Activated CD4-positive, alpha-beta T cell treated with anti-CD3 and anti-CD28 coated beads, Interleukin-2, amount 50 U/mL, for 48 hours (primary cell): Measurements from ENCODE around the gene RNU6-8.

Source experiments
- DNase-seq, 2 experiments: peaks; one replicate each; pipeline ENCODE4 v3.0.0-alpha.2; 2020

Gene RNU6-8

GRCh38 chr14:32202491-32202997 is 525 bp downstream of the RNU6-8 start:
- no peak for DNase-seq

DNA sequence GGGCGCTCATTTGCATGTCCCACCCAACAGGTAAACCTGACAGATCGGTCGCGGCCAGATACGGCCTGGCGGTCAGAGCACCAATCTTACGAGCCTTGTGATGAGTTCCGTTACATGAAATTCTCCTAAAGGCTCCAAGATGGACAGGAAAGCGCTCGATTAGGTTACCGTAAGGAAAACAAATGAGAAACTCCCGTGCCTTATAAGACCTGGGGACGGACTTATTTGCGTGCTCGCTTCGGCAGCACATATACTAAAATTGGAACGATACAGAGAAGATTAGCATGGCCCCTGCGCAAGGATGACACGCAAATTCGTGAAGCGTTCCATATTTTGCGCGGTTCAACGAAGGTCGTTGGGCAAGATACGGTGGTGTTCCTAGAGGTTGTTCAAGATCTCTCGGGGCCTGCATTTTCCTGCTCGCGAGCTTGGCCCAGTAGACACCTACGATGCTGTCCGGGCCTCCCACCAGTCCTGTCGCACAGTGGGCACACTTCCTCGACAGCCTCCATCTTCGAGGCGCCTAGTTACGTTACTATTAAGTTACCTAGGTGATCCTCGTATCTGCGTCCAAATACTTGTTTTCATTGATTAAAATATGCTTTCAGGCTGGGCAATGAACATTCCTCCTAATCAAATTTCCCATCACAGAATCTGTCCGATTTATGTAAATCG is 1.1 kb downstream of the RNU6-8 start, which contains the start of gene RNU6-7:
Gene RNU6-7, plus strand, starts transcription at position 230 of the 675 bp plus-strand sequence.
- DNase-seq, result peak in 1 of 2 experiments; percentile 19

- DNase-seq, result peak; percentile 84 to 85
Measured at GRCh38 chr14:32201193-32201815, 1.8 kb downstream of the RNU6-8 start.

DNA sequence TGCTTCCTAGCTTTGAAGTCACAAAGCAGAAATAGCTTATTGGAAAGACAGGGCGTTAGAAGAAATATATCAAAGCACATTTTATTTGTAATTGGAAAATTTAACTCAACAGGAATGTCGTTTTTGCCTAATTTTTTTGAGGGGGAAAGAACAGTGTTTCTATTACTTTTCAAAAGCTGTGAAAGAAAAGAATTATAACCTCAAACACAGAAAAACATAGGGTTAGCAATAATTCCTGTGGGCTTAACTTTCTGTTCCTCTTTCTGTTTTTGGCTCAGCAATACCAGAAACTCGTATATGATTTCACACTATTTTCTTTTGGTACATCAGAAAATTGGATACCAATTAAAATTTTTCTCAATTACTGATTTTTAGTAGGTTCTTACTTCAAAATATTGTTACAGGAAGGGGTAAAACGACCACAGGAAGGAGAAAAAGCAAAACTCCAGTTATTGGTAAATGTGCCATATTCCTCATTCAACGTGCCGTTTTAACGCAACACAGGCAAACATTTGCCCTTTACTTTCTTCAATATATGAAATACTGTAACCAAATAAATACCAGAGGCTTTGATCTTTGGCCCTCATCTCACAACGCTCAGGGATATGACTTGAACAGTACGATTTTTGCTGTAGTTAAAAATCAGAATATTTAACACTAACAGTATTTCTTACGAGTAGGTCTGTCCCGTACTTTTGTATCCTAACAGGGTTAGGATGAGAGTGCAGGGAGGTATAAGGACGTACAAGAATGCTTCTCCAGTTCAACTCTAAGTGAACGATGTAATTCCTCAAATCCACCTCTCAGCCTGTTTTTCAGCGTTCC is 2.5 kb downstream of the RNU6-8 start:
- no peak for DNase-seq

- no peak for DNase-seq
Measured at GRCh38 chr14:32197919-32198318, 5.2 kb downstream of the RNU6-8 start.

DNA sequence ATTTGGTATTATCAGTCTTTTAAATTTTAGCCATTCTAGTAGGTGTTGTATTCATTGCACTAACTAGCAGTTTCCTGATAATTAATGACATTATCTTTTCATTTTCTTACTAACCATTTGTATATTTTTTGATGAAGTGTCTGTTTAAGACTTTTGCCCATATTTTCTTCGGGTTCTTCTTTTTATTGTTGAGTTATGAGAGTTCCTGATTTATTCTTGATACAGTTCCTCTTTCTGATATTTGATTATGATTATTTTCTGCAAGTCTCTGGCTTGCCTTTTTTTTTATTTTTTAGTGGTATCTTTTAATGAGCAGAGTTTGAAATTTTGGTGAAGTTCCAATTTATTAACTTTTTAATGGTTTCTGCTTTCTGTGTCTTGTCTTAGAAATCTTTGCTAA is 7.4 kb downstream of the RNU6-8 start:
- DNase-seq, result no peak

GRCh38 chr14:32193532-32193931 is 9.5 kb downstream of the RNU6-8 start:
- DNase-seq, result no peak

DNA sequence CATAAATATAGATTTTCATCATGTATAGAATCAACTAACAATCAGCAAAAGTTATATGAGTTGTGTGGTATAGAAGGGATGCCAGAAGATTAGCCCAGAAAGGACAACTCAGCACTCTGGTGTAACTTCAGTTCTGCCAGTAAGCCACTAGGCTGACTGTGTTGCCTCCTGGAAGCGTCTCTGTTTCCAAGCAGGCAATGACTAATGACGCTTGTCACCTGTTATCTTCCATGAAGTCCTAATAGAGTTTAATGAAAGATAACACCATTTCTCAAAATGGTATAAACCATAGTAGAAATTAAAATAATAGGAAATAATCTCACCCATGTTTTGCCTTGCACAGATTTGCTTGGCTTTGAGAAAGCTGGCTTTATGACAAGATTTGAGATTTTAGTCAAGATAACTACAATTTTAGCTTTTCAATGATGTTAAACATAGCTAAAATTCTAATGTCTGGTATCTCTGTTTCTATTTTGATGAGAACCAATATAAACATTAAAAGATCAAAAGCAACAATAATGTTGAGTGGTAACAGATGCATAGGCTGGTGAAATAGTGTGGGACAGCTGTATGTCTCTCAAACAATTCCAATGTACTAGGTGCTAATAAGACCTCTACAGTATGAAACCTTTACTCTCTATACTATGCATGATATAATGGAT is 10.2 kb downstream of the RNU6-8 start:
- no peak for DNase-seq

- DNase-seq, result no peak
Measured at GRCh38 chr14:32190673-32191072, 12.4 kb downstream of the RNU6-8 start.

DNA sequence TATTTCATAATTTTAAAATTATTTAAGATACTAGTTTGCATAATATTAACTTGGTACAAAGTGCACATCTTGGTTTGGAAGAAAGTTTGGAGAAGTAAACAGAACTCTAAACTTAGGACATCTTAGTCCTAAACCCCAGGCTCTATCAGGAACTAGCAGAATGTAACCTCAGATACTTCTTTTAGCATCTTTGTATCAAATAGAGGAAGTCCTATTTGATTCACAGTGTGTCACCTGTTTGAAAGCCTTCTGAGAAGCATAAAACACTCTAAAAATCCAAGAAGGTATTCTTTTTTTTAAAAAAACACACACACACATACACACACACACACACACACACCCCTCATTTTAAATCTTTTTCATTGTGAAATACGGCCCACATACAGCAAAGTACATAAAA is 13.3 kb downstream of the RNU6-8 start:
- no peak for DNase-seq

DNA sequence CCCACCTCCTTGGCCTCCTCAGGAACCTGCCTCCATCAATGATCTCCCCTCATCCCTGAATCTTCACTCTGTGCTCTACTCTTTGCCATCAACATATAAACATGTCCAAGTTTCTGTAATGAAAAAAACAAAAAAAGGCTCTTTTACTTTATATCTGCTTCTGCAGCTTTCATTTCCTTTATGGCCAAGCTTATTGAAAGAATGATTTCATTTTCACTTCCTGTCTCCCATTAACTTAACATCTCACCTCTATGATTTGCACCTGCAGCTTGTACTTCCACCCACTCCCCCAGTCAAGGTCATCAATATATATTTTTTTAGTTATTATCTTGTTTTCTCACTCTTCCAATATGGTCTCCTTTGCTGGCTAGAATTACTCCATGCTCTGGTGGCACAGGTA is 16.8 kb downstream of the RNU6-8 start:
- DNase-seq, result no peak

- no peak for DNase-seq
Measured at GRCh38 chr14:32185097-32185496, 18.0 kb downstream of the RNU6-8 start.

DNA sequence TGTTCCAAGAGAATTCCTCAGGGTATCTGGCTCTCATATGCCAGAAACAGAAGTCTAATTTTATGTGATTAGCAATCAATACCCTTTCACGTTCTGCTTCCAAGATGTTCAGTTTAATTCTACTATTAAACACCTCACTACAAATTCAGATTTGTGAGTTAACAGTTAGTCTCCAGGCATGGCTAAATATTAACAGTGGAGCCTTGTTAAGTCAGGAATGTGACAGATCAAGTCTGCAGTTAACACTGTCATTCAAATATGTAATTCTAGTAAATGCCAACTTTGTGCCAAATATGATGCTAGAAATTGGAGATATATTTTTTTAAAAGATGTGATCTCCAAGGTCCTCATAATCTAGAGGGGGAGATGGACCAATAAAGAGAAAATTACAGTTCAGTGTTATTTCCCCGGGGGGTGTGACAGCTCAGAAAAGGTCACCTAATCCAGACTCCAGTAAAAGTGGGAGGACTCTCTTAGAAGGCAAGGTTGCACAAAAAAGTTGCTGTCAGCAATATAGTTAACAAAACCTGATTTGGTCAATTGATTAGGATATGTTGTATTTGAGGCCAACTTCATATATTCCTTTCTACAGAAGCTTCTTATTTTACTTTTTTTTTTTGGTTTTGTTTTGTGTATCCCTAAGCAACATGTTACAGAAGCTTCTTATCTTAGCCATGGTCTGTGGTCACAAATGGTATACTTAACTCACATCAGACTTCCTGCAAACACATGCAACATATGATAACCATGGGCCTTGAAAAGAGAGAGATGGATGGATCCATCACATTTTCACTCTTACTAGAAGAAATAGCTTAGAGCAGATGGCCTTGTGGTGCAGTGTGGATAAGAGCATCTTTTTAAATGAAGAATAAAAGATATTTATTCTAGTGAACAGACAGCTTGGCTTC is 19.7 kb downstream of the RNU6-8 start:
- DNase-seq, result no peak

GRCh38 chr14:32171469-32171868 is 31.6 kb downstream of the RNU6-8 start:
- no peak for DNase-seq

DNA sequence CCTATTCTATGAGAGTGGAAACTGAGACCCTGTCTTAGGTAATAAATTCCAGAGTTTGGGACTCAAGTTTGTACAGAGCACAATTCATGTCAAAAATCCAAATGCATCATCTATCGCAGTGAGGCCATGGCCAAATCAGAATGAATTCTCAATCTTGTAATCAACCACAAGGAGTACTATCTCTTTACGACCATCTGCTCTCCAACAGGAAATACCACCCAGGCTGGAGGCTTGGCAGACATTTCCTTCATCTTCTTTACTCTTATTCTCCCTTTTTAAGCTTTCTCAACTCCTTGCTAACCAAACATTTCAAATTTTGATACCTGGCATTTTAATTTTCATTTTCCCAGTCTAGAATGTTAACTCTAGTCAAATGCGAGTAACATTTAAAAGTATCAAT is 33.9 kb downstream of the RNU6-8 start:
- DNase-seq, result no peak

DNA sequence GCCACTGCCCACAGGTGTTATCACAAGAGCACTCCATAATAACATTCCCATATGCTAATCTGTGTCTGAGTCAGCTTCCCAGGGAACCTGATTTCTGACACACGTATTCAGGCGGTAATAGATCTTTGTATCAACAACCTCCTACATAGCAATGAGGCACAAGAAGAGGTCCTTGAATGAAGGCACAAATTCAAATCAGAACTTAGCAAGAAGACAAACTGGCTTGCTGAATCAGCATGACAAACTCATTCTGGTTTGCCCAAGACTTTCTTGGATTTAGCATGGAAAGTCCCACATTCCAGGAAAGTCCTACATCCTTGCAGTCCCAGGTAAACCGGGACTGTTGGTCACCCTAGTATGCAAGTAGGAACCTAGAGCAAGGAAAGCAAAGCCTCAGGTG is 35.2 kb downstream of the RNU6-8 start:
- no peak for DNase-seq

DNA sequence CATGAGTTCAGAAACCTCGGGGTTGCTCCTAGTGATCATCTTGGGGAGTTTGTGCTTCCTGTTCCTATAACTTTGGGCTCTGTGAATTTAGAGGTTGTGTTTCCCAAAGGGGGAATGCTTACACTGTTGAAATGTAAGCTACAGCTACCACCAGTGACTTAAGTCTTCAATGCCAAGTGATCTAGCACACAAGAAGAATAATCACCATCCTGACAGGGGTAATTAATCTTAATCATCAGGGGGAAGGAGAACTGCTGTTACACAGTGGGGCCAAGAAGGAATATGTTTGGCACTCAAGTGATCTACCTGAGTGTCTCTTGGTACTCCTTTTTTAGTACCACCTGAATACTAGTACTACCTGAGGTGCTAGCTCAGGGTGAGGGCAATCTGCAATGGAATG is 36.1 kb downstream of the RNU6-8 start:
- no peak for DNase-seq

GRCh38 chr14:32166029-32166428 is 37.0 kb downstream of the RNU6-8 start:
- no peak for DNase-seq
